Osteoblast (primary cell): ENCODE results near the gene PRSS23. TPM values are rescaled to one million over a fixed set of nuclear protein-coding genes. Genes with fewer than 3 reads are reported as not detected.

ENCODE experiments used
- DNase-seq: peaks from one replicate; pipeline ENCODE4 v3.0.0; 2011; ENCODE audit warnings: low spot score, mixed read lengths; ENCODE audit not compliant: insufficient read length; ENCODE audit errors: missing footprints
- H2AFZ ChIP-seq: 2 replicates; pipeline ENCODE4 v1.6.0; 2011; ENCODE audit warnings: mild to moderate bottlenecking, low read length
- H3K27ac ChIP-seq: 2 replicates; pipeline ENCODE4 v1.5.1; 2011; ENCODE audit warnings: mild to moderate bottlenecking, low read depth, low read length, moderate library complexity
- H3K27me3 ChIP-seq: 2 replicates; pipeline ENCODE4 v1.6.0; 2012; ENCODE audit warnings: mild to moderate bottlenecking, control low read depth, inconsistent platforms, low read length, moderate library complexity; ENCODE audit not compliant: insufficient read depth
- H3K36me3 ChIP-seq: 2 replicates; pipeline ENCODE4 v1.5.1; 2011; ENCODE audit warnings: mild to moderate bottlenecking, low read length, control low read depth, moderate library complexity; ENCODE audit not compliant: insufficient read depth
- H3K4me1 ChIP-seq: 2 replicates; pipeline ENCODE4 v1.5.1; 2011; ENCODE audit warnings: mild to moderate bottlenecking, low read length, control low read depth, moderate library complexity; ENCODE audit not compliant: insufficient read depth
- H3K4me2 ChIP-seq: 2 replicates; pipeline ENCODE4 v1.6.0; 2011; ENCODE audit warnings: mild to moderate bottlenecking, low read length; ENCODE audit not compliant: insufficient read depth
- H3K4me3 ChIP-seq: fragments of 200-600 bp; sonication (generic); 3 replicates; pipeline ENCODE4 v1.5.1; 2012; ENCODE audit warnings: mild to moderate bottlenecking, low read length, inconsistent platforms; ENCODE audit not compliant: insufficient read depth
- H3K79me2 ChIP-seq: 2 replicates; pipeline ENCODE4 v1.6.0; 2012; ENCODE audit warnings: mild to moderate bottlenecking, low read length, control low read depth, inconsistent platforms; ENCODE audit not compliant: insufficient read depth
- H3K9me3 ChIP-seq: 2 replicates; pipeline ENCODE4 v1.5.1; 2011; ENCODE audit warnings: low read depth, low read length, control low read depth
- H4K20me1 ChIP-seq: 2 replicates; pipeline ENCODE4 v1.6.0; 2012; ENCODE audit warnings: mild to moderate bottlenecking, low read length, control low read depth; ENCODE audit not compliant: insufficient read depth
- total RNA-seq: library from RNA; depleted of rRNA; stranded (reverse); fragments of >200 nt; gene quantifications from 2 replicates; pipeline ENCODE4 v1.2.3, GENCODE V29; 2012
- TF ChIP-seq, protein P1 (sequence below): IDR thresholded peaks from 2 replicates; pipeline ENCODE4 v1.5.1; 2011; ENCODE audit warnings: mild to moderate bottlenecking, low read depth, low read length, moderate library complexity; ENCODE audit errors: extremely low read depth

The PRSS23 gene
- total RNA-seq, 1 donor: 826 TPM

DNA sequence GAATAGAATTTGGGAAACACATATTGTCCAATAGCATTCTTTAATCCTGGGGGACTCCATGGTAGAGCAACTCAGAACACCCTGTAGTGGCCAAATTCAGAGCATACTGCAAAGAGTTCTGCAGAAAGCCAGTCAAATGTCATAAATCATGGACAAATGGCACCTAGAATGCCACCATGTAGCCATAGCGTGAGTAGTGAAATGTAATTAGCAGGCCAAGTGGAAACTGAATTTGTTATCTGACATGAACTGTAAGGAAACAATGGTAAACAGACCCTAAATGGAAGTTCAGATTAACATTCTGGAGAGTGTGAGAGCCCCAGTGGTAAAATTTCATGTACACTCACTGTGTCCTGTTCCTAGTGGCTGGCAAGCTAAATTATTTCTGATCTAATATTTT lies 7.0 kb upstream of the PRSS23 start:
- no peak overlapping the region for H3K27ac ChIP-seq
- no peaks in the 10 kb centered on the region for H3K9me3 ChIP-seq
- TF ChIP-seq, protein P1, sequence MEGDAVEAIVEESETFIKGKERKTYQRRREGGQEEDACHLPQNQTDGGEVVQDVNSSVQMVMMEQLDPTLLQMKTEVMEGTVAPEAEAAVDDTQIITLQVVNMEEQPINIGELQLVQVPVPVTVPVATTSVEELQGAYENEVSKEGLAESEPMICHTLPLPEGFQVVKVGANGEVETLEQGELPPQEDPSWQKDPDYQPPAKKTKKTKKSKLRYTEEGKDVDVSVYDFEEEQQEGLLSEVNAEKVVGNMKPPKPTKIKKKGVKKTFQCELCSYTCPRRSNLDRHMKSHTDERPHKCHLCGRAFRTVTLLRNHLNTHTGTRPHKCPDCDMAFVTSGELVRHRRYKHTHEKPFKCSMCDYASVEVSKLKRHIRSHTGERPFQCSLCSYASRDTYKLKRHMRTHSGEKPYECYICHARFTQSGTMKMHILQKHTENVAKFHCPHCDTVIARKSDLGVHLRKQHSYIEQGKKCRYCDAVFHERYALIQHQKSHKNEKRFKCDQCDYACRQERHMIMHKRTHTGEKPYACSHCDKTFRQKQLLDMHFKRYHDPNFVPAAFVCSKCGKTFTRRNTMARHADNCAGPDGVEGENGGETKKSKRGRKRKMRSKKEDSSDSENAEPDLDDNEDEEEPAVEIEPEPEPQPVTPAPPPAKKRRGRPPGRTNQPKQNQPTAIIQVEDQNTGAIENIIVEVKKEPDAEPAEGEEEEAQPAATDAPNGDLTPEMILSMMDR: no peak
- no peaks in the 10 kb centered on the region for H3K36me3 ChIP-seq
- no peaks in the 10 kb centered on the region for H4K20me1 ChIP-seq
- H3K4me3 ChIP-seq: no peak overlapping the region
- H3K79me2 ChIP-seq: no peaks in the 10 kb centered on the region
- H3K4me1 ChIP-seq: no peaks in the 10 kb centered on the region
- DNase-seq: no peak
- H3K27me3 ChIP-seq: no peaks in the 10 kb centered on the region
- no peak overlapping the region for H2AFZ ChIP-seq
- no peak overlapping the region for H3K4me2 ChIP-seq

DNA sequence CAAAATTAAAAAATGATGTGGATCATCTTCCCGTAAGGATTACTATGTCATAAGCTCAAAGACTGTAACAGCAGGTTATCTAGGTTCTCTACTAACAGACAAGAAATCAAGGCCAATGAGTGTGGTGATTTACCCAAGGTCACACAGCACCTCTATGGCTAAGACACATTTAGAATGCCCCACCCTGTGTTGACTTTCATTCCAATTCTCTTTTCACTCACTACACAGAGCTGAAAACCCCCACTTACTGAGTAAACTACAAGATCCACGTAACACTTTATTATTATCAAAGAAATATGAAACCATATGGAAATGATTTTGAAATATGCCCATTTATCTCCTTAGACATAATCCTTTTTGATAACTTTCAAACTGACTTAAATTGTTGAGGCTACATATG lies 4.8 kb upstream of the PRSS23 start:
- H3K79me2 ChIP-seq: peaks cover under 1% of the 10 kb centered on the region
- peaks cover 12% of the 10 kb centered on the region for H3K4me1 ChIP-seq
- no peak overlapping the region for H2AFZ ChIP-seq
- no peak overlapping the region for H3K27ac ChIP-seq
- H3K9me3 ChIP-seq: no peaks in the 10 kb centered on the region
- no peak for DNase-seq
- H3K4me2 ChIP-seq: no peak overlapping the region
- H3K4me3 ChIP-seq: no peak overlapping the region
- TF ChIP-seq, protein P1: no peak
- no peaks in the 10 kb centered on the region for H3K36me3 ChIP-seq
- no peaks in the 10 kb centered on the region for H4K20me1 ChIP-seq
- H3K27me3 ChIP-seq: no peaks in the 10 kb centered on the region

DNA sequence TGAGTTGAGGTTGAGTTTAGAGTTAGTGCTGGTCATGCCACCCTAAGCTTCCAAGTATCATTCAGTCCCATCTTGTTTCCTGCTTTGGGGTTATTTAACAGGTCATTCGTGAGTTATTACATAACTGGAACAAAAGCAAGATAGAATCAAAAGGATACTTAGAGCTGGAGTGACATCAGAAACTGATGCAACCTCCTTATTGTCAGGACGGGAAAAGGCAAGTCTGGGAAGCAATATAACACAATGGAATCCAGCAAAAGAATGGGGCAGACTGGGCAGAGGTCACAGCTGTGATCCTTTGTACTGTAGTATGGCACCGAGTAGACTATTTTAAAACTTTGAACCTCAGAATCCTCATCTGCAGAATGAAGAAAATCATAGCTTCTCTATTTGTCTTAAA lies 4.4 kb upstream of the PRSS23 start:
- H2AFZ ChIP-seq: peak overlapping the region; percentile 10
- peaks cover 12% of the 10 kb centered on the region for H3K4me1 ChIP-seq
- no peaks in the 10 kb centered on the region for H4K20me1 ChIP-seq
- no peaks in the 10 kb centered on the region for H3K27me3 ChIP-seq
- H3K4me3 ChIP-seq: no peak overlapping the region
- H3K9me3 ChIP-seq: no peaks in the 10 kb centered on the region
- DNase-seq: no peak
- H3K27ac ChIP-seq: no peak overlapping the region
- TF ChIP-seq, protein P1: no peak
- peaks cover 5% of the 10 kb centered on the region for H3K79me2 ChIP-seq
- no peaks in the 10 kb centered on the region for H3K36me3 ChIP-seq
- H3K4me2 ChIP-seq: no peak overlapping the region

DNA sequence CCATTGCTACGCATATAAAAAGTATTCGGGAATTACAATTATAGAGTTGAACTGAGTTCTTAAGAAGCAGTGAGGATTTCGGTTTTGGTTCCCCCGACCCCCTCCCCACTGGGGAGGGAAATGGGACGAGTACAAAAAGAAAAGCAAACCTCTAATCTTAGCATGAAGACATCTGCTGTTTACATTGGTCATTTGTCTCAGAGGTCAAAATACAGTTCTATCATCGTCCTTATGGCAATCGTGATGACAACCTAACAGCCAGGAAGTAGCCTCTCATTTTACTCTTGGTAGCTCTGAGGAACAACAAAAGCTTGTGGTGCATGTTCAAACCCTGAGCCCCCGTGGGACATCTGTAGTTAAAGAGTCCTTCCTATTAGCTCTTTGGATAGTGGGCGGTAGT lies 3.2 kb upstream of the PRSS23 start:
- TF ChIP-seq, protein P1: no peak
- Histone ChIP-seq H3K36me3 (no peaks in the 10 kb centered on the region), H3K4me2 (no peak overlapping the region), H3K79me2 (peaks cover 17% of the 10 kb centered on the region), H3K27me3 (no peaks in the 10 kb centered on the region), H3K27ac (no peak overlapping the region), H3K9me3 (no peaks in the 10 kb centered on the region), H3K4me3 (no peak overlapping the region), H3K4me1 (peaks cover 22% of the 10 kb centered on the region), H2AFZ (peak overlapping the region; percentile 6), H4K20me1 (peaks cover 4% of the 10 kb centered on the region)
- no peak for DNase-seq
